ENCODE measurements around the gene EDN3.

DNA sequence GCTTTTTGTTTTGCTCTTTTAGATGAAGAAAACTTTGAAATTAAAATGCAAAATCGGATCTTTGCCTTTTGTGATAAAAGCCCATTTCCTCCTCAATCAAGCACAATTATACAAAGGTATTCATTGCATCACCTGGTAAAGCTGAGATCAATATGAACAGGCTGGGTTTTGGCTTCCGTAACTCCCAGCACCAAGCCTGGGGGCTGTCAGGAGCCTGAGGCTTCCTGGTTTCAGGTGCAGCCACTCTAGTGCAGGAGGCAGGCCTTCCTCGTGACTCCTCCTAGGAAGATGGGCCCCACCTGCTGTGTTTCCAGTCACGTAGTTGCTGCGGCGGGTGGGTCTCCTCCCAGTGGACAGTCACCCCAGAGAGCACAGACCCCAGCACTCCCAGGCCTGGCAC is 54.0 kb downstream of the EDN3 start:
- TF ChIP-seq, protein P1, sequence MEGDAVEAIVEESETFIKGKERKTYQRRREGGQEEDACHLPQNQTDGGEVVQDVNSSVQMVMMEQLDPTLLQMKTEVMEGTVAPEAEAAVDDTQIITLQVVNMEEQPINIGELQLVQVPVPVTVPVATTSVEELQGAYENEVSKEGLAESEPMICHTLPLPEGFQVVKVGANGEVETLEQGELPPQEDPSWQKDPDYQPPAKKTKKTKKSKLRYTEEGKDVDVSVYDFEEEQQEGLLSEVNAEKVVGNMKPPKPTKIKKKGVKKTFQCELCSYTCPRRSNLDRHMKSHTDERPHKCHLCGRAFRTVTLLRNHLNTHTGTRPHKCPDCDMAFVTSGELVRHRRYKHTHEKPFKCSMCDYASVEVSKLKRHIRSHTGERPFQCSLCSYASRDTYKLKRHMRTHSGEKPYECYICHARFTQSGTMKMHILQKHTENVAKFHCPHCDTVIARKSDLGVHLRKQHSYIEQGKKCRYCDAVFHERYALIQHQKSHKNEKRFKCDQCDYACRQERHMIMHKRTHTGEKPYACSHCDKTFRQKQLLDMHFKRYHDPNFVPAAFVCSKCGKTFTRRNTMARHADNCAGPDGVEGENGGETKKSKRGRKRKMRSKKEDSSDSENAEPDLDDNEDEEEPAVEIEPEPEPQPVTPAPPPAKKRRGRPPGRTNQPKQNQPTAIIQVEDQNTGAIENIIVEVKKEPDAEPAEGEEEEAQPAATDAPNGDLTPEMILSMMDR (IDR thresholded peaks at IDR 0.05) = no peak
- no peak for TF ChIP-seq POLR2A (IDR thresholded peaks at IDR 0.05)
- TF ChIP-seq EP300 (IDR thresholded peaks at IDR 0.05) = no peak

All from gastroesophageal sphincter (tissue), 3 donors.